ENCODE data around the gene GRIP2.

DNA sequence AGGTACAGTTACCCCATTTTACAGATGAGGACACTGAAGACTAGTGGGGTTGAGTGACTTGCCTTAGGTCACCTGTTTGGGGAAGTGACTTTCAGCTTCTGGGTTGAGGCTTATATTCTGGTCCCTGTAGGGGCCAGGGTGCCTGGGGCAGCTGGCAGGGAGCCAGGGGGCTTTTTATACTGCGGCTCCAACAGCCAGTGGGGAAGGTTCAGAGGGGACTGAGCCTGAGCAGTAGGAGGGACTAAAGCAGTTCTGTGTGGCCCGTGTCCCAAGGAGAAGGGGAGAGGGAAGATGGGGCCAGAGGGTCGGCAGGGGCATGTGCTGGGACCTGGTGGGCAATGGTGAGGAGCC lies 100.0 kb downstream of the GRIP2 start:
- TF ChIP-seq, protein P1, sequence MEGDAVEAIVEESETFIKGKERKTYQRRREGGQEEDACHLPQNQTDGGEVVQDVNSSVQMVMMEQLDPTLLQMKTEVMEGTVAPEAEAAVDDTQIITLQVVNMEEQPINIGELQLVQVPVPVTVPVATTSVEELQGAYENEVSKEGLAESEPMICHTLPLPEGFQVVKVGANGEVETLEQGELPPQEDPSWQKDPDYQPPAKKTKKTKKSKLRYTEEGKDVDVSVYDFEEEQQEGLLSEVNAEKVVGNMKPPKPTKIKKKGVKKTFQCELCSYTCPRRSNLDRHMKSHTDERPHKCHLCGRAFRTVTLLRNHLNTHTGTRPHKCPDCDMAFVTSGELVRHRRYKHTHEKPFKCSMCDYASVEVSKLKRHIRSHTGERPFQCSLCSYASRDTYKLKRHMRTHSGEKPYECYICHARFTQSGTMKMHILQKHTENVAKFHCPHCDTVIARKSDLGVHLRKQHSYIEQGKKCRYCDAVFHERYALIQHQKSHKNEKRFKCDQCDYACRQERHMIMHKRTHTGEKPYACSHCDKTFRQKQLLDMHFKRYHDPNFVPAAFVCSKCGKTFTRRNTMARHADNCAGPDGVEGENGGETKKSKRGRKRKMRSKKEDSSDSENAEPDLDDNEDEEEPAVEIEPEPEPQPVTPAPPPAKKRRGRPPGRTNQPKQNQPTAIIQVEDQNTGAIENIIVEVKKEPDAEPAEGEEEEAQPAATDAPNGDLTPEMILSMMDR (IDR thresholded peaks at IDR 0.05) = no peak
- TF ChIP-seq POLR2A (IDR thresholded peaks at IDR 0.05) = no peak
